GM19238 (cell line): Measurements from ENCODE around the gene ARHGAP42.

ENCODE experiments used
- DNase-seq: peaks from one replicate; pipeline ENCODE4 v3.0.0; 2011; ENCODE audit warnings: low spot score; ENCODE audit not compliant: insufficient read length

The ARHGAP42 gene

GRCh38 chr11:101014600-101015285 is 327.7 kb downstream of the ARHGAP42 start:
- DNase-seq, result no peak

- DNase-seq, result no peak
Measured at GRCh38 chr11:101019870-101020269, 332.8 kb downstream of the ARHGAP42 start.

DNA sequence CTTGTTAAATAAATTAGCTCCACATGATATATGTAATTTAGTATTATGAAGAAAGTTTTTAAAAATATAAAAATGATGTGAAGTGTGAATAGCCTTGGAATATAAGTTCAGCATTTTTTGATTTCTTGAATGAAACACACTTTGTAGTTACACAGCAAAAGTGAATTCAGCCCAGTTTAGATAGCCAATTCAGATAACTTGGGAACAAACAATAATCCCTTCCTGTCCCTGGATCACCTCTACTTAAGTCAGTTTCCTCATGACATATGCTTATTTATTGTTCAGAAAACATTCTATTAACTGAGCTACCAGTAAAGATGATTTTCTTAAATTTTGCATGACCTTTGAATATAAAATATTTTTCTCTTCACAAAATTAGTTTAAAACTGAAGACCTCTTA is 335.2 kb downstream of the ARHGAP42 start:
- no peak for DNase-seq

DNA sequence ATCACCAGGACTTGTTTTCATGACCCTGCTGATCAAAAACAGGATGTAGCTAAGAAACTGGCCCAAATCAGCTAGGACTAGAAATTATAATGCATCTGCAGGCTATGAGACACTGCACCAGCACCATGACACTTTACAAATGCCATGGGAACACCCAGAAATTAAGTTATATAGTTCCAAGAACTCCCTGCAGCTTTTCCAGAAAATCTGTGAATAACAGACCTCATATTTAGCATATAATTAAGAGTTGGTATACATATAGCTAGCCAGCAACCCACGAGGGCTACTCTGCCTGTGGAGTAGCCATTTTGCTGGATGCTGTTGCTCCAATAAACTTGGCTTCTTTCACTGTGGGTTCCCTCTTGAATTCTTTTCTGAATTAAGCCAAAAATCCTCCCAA is 341.6 kb downstream of the ARHGAP42 start:
- no peak for DNase-seq

DNA sequence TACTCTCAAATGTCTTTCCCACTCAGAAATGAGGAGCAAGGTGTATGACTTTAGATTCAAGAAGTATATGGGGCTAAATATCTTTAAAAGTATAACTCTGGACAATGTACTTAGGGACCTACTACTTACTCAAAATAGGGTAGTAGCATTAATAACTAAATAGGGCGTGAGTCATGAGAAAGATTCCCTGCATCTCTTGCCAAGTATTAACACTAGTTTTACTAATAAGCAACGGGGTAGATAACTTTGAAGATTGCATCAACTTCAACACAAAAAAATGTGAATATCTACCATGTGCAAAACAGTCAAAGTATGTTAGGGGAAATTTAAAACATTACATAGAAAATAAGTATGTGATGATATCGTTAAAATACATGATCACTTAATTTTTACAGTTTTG is 342.9 kb downstream of the ARHGAP42 start:
- DNase-seq, result no peak

DNA sequence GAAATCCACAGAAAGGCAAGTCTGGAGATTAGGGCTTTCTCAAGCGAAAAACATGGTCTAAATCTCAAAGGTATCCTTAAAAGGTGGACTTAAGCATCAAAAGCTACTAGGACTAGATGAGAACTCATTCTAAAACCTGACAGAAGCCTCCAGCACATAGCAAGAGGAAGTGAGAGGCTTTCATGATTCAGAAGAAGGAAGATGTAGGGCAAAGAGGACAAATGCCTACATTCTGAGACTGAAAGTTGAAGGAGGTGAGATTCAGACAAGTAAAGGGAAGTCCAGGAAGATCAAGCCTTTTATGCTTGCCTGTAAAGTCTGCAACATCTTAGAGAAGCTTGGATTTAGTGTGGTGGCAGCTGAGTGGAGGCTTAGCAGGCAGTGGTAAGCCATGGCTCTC is 343.6 kb downstream of the ARHGAP42 start:
- DNase-seq, result no peak

GRCh38 chr11:101031713-101032112 is 344.6 kb downstream of the ARHGAP42 start:
- DNase-seq, result no peak

- DNase-seq, result no peak
Measured at GRCh38 chr11:101032991-101033390, 345.9 kb downstream of the ARHGAP42 start.

DNA sequence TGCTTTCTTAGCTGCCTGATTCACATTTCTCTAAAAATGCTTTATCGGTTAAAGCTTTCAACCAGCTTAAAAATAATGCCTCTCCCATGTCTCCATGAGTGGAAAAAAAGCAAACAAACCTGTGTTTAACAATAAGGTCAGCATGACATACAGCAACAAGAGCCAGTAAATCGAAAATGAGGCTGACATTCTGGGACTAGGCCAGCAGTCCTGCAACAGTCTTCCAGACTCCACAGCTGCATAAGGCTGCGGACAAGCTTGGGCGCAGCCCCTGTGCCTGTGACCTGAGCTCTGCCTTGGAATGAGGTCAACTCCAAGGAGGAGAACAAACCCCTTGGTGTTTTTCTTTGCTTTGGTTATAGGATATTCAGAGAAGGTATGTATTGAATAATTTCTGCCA is 347.0 kb downstream of the ARHGAP42 start:
- DNase-seq, result no peak

- DNase-seq, result no peak
Measured at GRCh38 chr11:101035872-101036271, 348.8 kb downstream of the ARHGAP42 start.
